Stomach (tissue), 4 donors: ENCODE data around the gene VSTM2L.

Experiments used
- EP300 ChIP-seq: sonication (generic); formaldehyde crosslinking; IDR thresholded peaks from one replicate; pipeline ENCODE4 v1.6.1; 2017; ENCODE audit warnings: antibody characterized with exemption
- TF ChIP-seq, protein P1 (sequence below), 7 experiments: fragments of 450-650 bp in 4 of 7; fragments of 200-600 bp in 3 of 7; sonication (generic) in 3 of 7; IDR thresholded peaks; one replicate each; pipeline ENCODE4 v1.5.1; 2016 to 2019; ENCODE audit warnings: antibody characterized with exemption in 7 of 7, control low read depth in 2 of 7, mild to moderate bottlenecking in 1 of 7

DNA sequence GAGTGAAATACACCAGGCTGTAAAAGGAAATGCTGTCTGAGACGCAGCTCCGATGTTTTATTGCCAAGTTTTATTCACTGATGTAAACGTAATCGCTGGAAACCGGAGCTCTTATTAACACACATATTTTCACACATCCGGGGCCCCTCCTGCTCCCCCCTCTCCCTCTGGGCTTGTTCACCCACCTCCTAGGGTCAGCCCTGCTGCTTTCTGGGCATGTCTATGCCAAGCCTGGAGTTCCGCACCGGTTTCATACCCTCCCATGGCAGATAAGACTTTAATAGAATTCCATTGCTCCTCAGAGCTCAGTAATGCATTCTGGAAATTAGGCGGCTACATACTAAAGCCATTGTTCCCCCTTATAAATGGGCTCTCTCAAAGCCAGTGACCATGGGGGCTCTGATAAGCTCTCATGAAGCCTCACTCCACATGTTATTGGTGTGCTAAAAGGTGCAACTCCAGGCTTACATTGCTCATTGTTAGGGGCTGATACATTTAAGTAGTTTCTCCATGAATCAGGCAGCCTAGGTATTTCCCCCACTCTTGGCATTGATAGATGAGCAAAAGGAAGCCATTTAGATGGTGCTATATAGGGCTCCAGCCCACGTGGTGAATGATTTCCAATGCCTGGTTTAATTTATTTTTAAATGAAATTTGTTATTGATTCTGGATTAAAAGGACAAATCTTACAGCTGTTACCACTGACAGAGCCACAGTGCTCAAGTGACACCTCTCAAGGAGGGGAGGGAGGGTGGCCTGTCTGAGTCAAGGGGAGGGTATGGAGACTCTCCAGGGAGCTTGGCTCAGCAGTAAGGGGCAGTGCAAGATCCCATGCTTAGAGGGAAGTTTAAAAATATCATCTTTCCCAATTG, 4.5 kb upstream of the VSTM2L start:
- TF ChIP-seq, protein P1, sequence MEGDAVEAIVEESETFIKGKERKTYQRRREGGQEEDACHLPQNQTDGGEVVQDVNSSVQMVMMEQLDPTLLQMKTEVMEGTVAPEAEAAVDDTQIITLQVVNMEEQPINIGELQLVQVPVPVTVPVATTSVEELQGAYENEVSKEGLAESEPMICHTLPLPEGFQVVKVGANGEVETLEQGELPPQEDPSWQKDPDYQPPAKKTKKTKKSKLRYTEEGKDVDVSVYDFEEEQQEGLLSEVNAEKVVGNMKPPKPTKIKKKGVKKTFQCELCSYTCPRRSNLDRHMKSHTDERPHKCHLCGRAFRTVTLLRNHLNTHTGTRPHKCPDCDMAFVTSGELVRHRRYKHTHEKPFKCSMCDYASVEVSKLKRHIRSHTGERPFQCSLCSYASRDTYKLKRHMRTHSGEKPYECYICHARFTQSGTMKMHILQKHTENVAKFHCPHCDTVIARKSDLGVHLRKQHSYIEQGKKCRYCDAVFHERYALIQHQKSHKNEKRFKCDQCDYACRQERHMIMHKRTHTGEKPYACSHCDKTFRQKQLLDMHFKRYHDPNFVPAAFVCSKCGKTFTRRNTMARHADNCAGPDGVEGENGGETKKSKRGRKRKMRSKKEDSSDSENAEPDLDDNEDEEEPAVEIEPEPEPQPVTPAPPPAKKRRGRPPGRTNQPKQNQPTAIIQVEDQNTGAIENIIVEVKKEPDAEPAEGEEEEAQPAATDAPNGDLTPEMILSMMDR (IDR thresholded peaks at IDR 0.05) = no peak
- no peak for TF ChIP-seq EP300
